B cell (primary cell): ENCODE results near the gene CLDN2. TPM values are rescaled to one million over a fixed set of nuclear protein-coding genes. Genes with fewer than 3 reads are reported as not detected.

Source experiments
- ATAC-seq: fragments of 200-7000 bp; cut with Tn5 transposase; one replicate; pipeline ENCODE4 v1.10.0; 2021; ENCODE audit warnings: low read depth, mild to moderate bottlenecking, moderate number of reproducible peaks, moderate library complexity
- CTCF ChIA-PET: fragments of 350-600 bp; sonication (Branson Sonifier 250); formaldehyde crosslinking; loops from one replicate; lab custom pipeline; 2021; ENCODE audit warnings: antibody characterized with exemption, inconsistent platforms; lab: Charles Lee
- POLR2A ChIA-PET: fragments of 350-600 bp; sonication (Branson Sonifier 250); formaldehyde crosslinking; loops from one replicate; lab custom pipeline; 2021; ENCODE audit warnings: antibody characterized with exemption; lab: Charles Lee
- DNase-seq: peaks from one replicate; pipeline ENCODE4 v3.0.0; 2013
- H2AFZ ChIP-seq: 2 replicates; pipeline ENCODE4 v1.6.1; 2012; ENCODE audit warnings: mild to moderate bottlenecking, low read depth, low read length; ENCODE audit not compliant: insufficient read depth, poor library complexity, severe bottlenecking
- H3K27ac ChIP-seq, 2 donors: 1 replicate in 1 of 2; 2 replicates in 1 of 2; pipeline ENCODE4 v1.5.1; 2012 to 2013; ENCODE audit warnings: low read length in 2 of 2, mild to moderate bottlenecking in 2 of 2, moderate library complexity in 1 of 2
- H3K27me3 ChIP-seq, 4 experiments: fragments of 200-600 bp in 1 of 4; sonication (generic) in 1 of 4; replicated peaks in 1 of 4; 1 replicate in 2 of 4; 2 replicates in 2 of 4; pipeline versions ENCODE4 v1.6.1 to v1.7.0; 2013 to 2016; ENCODE audit warnings: low read length in 3 of 4, mild to moderate bottlenecking in 2 of 4, mixed read lengths in 1 of 4, moderate library complexity in 1 of 4; ENCODE audit not compliant: insufficient read depth in 4 of 4, control insufficient read depth in 3 of 4; ENCODE audit errors: control extremely low read depth in 1 of 4
- H3K36me3 ChIP-seq, 2 experiments: replicated peaks in 1 of 2; 1 replicate in 1 of 2; 2 replicates in 1 of 2; pipeline versions ENCODE4 v1.6.1 to v1.7.1; 2013; ENCODE audit warnings: low read length in 1 of 2; ENCODE audit not compliant: insufficient read depth in 2 of 2, control insufficient read depth in 1 of 2; ENCODE audit errors: control extremely low read depth in 1 of 2, extremely low read depth in 1 of 2
- H3K4me1 ChIP-seq, 2 donors: fragments of 200-600 bp in 1 of 2; sonication (generic) in 1 of 2; 1 replicate in 1 of 2; 2 replicates in 1 of 2; pipeline versions ENCODE4 v1.5.1 to v1.6.1; 2013 to 2017; ENCODE audit warnings: low read length in 2 of 2; ENCODE audit not compliant: control insufficient read depth in 2 of 2, insufficient read depth in 2 of 2
- H3K4me2 ChIP-seq: replicated peaks from 2 replicates; pipeline ENCODE3; 2012; ENCODE audit warnings: mild to moderate bottlenecking, low read depth, low read length; ENCODE audit not compliant: poor library complexity, severe bottlenecking
- H3K4me3 ChIP-seq, 5 experiments: fragments of 200-600 bp in 1 of 5; sonication (generic) in 1 of 5; 1 replicate in 3 of 5; 2 replicates in 2 of 5; pipeline versions ENCODE4 v1.5.1 to v1.7.0; 2011 to 2016; ENCODE audit warnings: low read length in 4 of 5, mild to moderate bottlenecking in 4 of 5, low read depth in 2 of 5, control low read depth in 1 of 5, moderate library complexity in 1 of 5; ENCODE audit not compliant: insufficient read depth in 1 of 5; ENCODE audit errors: control extremely low read depth in 1 of 5, extremely low read depth in 1 of 5
- H3K79me2 ChIP-seq: fragments of 200-600 bp; sonication (generic); one replicate; pipeline ENCODE4 v1.6.0; 2016; ENCODE audit warnings: low read length; ENCODE audit not compliant: control insufficient read depth, insufficient read depth
- H3K9ac ChIP-seq: fragments of 200-600 bp; sonication (generic); 2 replicates; pipeline ENCODE4 v1.6.1; 2017; ENCODE audit warnings: mild to moderate bottlenecking, low read length, moderate library complexity
- H3K9me3 ChIP-seq, 3 donors: one replicate each; pipeline versions ENCODE4 v1.6.1 to v1.7.1; 2013; ENCODE audit warnings: low read length in 2 of 3; ENCODE audit not compliant: control insufficient read depth in 2 of 3, insufficient read depth in 1 of 3; ENCODE audit errors: control extremely low read depth in 1 of 3
- H4K20me1 ChIP-seq: 2 replicates; pipeline ENCODE4 v1.6.0; 2012; ENCODE audit warnings: mild to moderate bottlenecking, low read length; ENCODE audit not compliant: insufficient read depth, control insufficient read depth, poor library complexity, severe bottlenecking
- H3K27ac Mint-ChIP-seq: one replicate; pipeline ENCODE4 v1.8.0; 2021; ENCODE audit warnings: mixed read lengths
- H3K27me3 Mint-ChIP-seq: one replicate; pipeline ENCODE4 v1.8.0; 2021; ENCODE audit warnings: mixed read lengths
- H3K4me1 Mint-ChIP-seq: one replicate; pipeline ENCODE4 v1.8.0; 2021; ENCODE audit warnings: mixed read lengths
- H3K4me3 Mint-ChIP-seq: one replicate; pipeline ENCODE4 v1.8.0; 2021; ENCODE audit warnings: mixed read lengths
- H3K9me3 Mint-ChIP-seq: one replicate; pipeline ENCODE4 v1.8.0; 2022; ENCODE audit warnings: mixed read lengths; ENCODE audit not compliant: insufficient read depth
- EZH2 ChIP-seq: IDR thresholded peaks from 2 replicates; pipeline ENCODE4 v1.6.1; 2012; ENCODE audit warnings: borderline replicate concordance, low read depth, mild to moderate bottlenecking, moderate library complexity, low read length; ENCODE audit not compliant: insufficient read depth, poor library complexity, severe bottlenecking
- WGBS: methylation state at CpG from one replicate; pipeline ENCODE4 v1.1.5; 2013; ENCODE audit warnings: missing lambda C conversion rate; ENCODE audit not compliant: insufficient coverage; 5-methylcytosine and 5-hydroxymethylcytosine counted together
- intact Hi-C: fragments of 100-400 bp; cut with micrococcal nuclease; formaldehyde crosslinking; loops from one replicate; pipeline ENCODE4 v1.10.0; 2022
- polyA plus RNA-seq: library from polyadenylated mRNA; depleted of rRNA; stranded (reverse); fragments of >200 nt; gene quantifications from 2 replicates; pipeline ENCODE4 v1.2.3, GENCODE V29; 2012
- total RNA-seq, 2 donors: library from RNA; stranded (reverse); fragments of 120-200 nt in 1 of 2; gene quantifications; 1 replicate in 1 of 2; 2 replicates in 1 of 2; pipeline versions ENCODE4 v1.2.3 to v1.2.4, GENCODE V29; 2013 to 2022
- TF ChIP-seq, protein P1 (sequence below): fragments of 200-600 bp; IDR thresholded peaks from one replicate; pipeline ENCODE4 v1.8.0; 2022; ENCODE audit warnings: antibody characterized with exemption, mild to moderate bottlenecking

The CLDN2 gene
- total and polyA plus RNA-seq, 2 donors (not counting 1 experiment from before 2014, with no cell fraction given), result not detected

DNA sequence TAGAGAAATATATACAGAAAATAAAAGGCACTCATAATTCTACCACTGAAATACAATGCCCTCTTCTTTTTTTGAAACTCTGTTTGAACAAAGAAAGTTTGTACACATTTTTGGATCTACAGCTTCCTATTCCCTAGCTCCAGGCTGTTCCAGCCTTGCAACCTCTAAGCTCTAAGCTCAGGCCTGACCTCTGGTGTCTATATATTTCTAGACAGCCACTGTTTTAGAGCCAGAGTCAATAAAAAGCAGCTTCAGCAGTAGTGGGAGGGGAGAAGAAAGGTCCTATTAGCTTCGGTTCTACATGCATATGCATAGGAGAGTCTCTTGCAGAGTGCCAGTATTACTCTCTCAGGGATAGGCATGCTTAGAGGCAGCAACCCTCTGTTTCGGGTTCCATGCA, 39.7 kb downstream of the CLDN2 start:
- Mint-ChIP-seq H3K9me3 (peaks cover 2% of the 10 kb centered on the region), H3K27me3 (no peaks in the 10 kb centered on the region), H3K27ac (no peak overlapping the region), H3K4me1 (no peaks in the 10 kb centered on the region), H3K4me3 (no peak overlapping the region)
- POLR2A ChIA-PET, result no interaction called here
- no peaks in the 10 kb centered on the region for H3K27me3 ChIP-seq
- no peak overlapping the region for H3K27ac ChIP-seq
- no CpG with 5 or more reads among the region's 2 CpGs for WGBS
- H2AFZ ChIP-seq, result no peak overlapping the region
- CTCF ChIA-PET, result no interaction called here
- H4K20me1 ChIP-seq, result no peaks in the 10 kb centered on the region
- no peaks in the 10 kb centered on the region for H3K79me2 ChIP-seq
- DNase-seq (no peak), ATAC-seq (no peak)
- TF ChIP-seq EZH2, result no peak
- TF ChIP-seq, protein P1, sequence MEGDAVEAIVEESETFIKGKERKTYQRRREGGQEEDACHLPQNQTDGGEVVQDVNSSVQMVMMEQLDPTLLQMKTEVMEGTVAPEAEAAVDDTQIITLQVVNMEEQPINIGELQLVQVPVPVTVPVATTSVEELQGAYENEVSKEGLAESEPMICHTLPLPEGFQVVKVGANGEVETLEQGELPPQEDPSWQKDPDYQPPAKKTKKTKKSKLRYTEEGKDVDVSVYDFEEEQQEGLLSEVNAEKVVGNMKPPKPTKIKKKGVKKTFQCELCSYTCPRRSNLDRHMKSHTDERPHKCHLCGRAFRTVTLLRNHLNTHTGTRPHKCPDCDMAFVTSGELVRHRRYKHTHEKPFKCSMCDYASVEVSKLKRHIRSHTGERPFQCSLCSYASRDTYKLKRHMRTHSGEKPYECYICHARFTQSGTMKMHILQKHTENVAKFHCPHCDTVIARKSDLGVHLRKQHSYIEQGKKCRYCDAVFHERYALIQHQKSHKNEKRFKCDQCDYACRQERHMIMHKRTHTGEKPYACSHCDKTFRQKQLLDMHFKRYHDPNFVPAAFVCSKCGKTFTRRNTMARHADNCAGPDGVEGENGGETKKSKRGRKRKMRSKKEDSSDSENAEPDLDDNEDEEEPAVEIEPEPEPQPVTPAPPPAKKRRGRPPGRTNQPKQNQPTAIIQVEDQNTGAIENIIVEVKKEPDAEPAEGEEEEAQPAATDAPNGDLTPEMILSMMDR, result no peak
- intact Hi-C loops, result no loop called here
- no peaks in the 10 kb centered on the region for H3K4me1 ChIP-seq
- H3K4me2 ChIP-seq, result no peak overlapping the region
- no peak overlapping the region for H3K4me3 ChIP-seq
- H3K36me3 ChIP-seq, result no peaks in the 10 kb centered on the region
- H3K9ac ChIP-seq, result no peak overlapping the region
- no peaks in the 10 kb centered on the region for H3K9me3 ChIP-seq

DNA sequence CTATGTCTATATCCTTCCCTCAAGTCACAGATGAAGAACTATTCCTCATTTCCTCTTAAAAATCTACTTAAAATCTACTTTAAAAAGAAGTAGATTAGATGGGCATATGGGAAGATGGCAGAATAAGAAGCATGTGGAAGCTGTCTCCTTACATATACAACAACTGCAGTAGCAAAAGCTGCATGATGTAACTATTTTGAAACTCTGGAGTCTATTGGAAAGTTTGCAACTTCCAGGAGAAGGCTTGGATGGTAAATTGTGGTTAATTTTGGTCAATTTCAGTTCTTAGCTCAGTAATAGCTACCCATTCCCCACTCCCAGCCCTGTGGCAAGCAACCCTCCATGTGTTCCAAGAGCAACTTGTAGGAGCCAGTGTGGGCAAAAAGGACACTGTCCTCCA, 42.9 kb downstream of the CLDN2 start:
- H3K9me3 ChIP-seq, result no peaks in the 10 kb centered on the region
- Mint-ChIP-seq H3K4me1 (no peaks in the 10 kb centered on the region), H3K27ac (no peak overlapping the region), H3K27me3 (no peaks in the 10 kb centered on the region), H3K9me3 (peaks cover 2% of the 10 kb centered on the region), H3K4me3 (no peak overlapping the region)
- H3K4me1 ChIP-seq, result no peaks in the 10 kb centered on the region
- ATAC-seq, result no peak
- H3K27ac ChIP-seq, result no peak overlapping the region
- ChIA-PET POLR2A (no interaction called here), CTCF (no interaction called here)
- H3K4me3 ChIP-seq, result no peak overlapping the region
- no peaks in the 10 kb centered on the region for H4K20me1 ChIP-seq
- no peak for DNase-seq
- TF ChIP-seq, protein P1, result no peak
- TF ChIP-seq EZH2, result no peak
- no peak overlapping the region for H3K4me2 ChIP-seq
- no peak overlapping the region for H3K9ac ChIP-seq
- no peak overlapping the region for H2AFZ ChIP-seq
- H3K36me3 ChIP-seq, result no peaks in the 10 kb centered on the region
- H3K27me3 ChIP-seq, result no peaks in the 10 kb centered on the region
- intact Hi-C loops, result no loop called here
- no peaks in the 10 kb centered on the region for H3K79me2 ChIP-seq
